ENCODE measurements around the gene SLA2.

DNA sequence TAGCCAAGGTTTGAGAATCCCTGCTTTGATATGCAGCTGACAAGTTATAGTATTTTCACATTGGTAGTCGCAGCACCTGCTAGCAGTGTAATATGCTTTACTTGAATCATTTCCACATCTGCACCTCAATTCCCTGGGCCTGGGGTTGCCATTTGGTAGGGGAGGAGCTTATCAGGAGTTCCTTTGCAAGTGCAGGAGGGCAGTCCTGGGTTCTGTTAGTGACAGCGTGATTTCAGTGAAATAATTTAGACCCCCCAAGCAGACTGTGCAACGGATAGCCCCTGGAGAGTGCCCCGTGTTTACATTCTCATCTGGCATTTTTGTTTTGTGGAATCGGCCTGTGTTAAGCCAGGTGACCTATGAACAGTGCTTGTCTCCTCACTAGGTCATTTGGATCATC, 34.4 kb downstream of the SLA2 start:
- TF ChIP-seq, protein P1, sequence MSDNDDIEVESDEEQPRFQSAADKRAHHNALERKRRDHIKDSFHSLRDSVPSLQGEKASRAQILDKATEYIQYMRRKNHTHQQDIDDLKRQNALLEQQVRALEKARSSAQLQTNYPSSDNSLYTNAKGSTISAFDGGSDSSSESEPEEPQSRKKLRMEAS (IDR thresholded peaks at IDR 0.05; ENCODE audit: low read depth), result no peak
- TF ChIP-seq CHD2 (IDR thresholded peaks at IDR 0.05; ENCODE audit: low read length, partially characterized antibody) (no peak), SMC3 (IDR thresholded peaks at IDR 0.05; ENCODE audit: low read depth, low read length) (no peak), EP300 (IDR thresholded peaks at IDR 0.05; ENCODE audit: borderline replicate concordance in 1 of 2, low read depth in 1 of 2, low read length in 1 of 2) (no peak), FOXJ3 (CRISPR knock-in tag; IDR thresholded peaks at IDR 0.05) (no peak), RAD21 (IDR thresholded peaks at IDR 0.05; ENCODE audit: low read length) (no peak), GABPA (IDR thresholded peaks at IDR 0.05; ENCODE audit: low read depth) (no peak)
- TF ChIP-seq, protein P2, sequence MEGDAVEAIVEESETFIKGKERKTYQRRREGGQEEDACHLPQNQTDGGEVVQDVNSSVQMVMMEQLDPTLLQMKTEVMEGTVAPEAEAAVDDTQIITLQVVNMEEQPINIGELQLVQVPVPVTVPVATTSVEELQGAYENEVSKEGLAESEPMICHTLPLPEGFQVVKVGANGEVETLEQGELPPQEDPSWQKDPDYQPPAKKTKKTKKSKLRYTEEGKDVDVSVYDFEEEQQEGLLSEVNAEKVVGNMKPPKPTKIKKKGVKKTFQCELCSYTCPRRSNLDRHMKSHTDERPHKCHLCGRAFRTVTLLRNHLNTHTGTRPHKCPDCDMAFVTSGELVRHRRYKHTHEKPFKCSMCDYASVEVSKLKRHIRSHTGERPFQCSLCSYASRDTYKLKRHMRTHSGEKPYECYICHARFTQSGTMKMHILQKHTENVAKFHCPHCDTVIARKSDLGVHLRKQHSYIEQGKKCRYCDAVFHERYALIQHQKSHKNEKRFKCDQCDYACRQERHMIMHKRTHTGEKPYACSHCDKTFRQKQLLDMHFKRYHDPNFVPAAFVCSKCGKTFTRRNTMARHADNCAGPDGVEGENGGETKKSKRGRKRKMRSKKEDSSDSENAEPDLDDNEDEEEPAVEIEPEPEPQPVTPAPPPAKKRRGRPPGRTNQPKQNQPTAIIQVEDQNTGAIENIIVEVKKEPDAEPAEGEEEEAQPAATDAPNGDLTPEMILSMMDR (IDR thresholded peaks at IDR 0.05), result no peak
- TF ChIP-seq, protein P3, sequence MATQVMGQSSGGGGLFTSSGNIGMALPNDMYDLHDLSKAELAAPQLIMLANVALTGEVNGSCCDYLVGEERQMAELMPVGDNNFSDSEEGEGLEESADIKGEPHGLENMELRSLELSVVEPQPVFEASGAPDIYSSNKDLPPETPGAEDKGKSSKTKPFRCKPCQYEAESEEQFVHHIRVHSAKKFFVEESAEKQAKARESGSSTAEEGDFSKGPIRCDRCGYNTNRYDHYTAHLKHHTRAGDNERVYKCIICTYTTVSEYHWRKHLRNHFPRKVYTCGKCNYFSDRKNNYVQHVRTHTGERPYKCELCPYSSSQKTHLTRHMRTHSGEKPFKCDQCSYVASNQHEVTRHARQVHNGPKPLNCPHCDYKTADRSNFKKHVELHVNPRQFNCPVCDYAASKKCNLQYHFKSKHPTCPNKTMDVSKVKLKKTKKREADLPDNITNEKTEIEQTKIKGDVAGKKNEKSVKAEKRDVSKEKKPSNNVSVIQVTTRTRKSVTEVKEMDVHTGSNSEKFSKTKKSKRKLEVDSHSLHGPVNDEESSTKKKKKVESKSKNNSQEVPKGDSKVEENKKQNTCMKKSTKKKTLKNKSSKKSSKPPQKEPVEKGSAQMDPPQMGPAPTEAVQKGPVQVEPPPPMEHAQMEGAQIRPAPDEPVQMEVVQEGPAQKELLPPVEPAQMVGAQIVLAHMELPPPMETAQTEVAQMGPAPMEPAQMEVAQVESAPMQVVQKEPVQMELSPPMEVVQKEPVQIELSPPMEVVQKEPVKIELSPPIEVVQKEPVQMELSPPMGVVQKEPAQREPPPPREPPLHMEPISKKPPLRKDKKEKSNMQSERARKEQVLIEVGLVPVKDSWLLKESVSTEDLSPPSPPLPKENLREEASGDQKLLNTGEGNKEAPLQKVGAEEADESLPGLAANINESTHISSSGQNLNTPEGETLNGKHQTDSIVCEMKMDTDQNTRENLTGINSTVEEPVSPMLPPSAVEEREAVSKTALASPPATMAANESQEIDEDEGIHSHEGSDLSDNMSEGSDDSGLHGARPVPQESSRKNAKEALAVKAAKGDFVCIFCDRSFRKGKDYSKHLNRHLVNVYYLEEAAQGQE (IDR thresholded peaks at IDR 0.05; ENCODE audit: low read depth, low read length), result no peak
- TF ChIP-seq, protein P4, sequence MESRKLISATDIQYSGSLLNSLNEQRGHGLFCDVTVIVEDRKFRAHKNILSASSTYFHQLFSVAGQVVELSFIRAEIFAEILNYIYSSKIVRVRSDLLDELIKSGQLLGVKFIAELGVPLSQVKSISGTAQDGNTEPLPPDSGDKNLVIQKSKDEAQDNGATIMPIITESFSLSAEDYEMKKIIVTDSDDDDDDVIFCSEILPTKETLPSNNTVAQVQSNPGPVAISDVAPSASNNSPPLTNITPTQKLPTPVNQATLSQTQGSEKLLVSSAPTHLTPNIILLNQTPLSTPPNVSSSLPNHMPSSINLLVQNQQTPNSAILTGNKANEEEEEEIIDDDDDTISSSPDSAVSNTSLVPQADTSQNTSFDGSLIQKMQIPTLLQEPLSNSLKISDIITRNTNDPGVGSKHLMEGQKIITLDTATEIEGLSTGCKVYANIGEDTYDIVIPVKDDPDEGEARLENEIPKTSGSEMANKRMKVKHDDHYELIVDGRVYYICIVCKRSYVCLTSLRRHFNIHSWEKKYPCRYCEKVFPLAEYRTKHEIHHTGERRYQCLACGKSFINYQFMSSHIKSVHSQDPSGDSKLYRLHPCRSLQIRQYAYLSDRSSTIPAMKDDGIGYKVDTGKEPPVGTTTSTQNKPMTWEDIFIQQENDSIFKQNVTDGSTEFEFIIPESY (IDR thresholded peaks at IDR 0.05; ENCODE audit: borderline replicate concordance, low read depth), result no peak
- TF ChIP-seq, protein P5, sequence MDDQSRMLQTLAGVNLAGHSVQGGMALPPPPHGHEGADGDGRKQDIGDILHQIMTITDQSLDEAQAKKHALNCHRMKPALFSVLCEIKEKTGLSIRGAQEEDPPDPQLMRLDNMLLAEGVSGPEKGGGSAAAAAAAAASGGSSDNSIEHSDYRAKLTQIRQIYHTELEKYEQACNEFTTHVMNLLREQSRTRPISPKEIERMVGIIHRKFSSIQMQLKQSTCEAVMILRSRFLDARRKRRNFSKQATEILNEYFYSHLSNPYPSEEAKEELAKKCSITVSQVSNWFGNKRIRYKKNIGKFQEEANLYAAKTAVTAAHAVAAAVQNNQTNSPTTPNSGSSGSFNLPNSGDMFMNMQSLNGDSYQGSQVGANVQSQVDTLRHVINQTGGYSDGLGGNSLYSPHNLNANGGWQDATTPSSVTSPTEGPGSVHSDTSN (IDR thresholded peaks at IDR 0.05), result no peak
- TF ChIP-seq, protein P6, sequence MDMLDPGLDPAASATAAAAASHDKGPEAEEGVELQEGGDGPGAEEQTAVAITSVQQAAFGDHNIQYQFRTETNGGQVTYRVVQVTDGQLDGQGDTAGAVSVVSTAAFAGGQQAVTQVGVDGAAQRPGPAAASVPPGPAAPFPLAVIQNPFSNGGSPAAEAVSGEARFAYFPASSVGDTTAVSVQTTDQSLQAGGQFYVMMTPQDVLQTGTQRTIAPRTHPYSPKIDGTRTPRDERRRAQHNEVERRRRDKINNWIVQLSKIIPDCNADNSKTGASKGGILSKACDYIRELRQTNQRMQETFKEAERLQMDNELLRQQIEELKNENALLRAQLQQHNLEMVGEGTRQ (IDR thresholded peaks at IDR 0.05; ENCODE audit: borderline replicate concordance, low read depth, low read length), result no peak
